HG03135 (cell line): ENCODE data around the gene ZBTB4.

Experiments used
- ATAC-seq: cut with Tn5 transposase; IDR thresholded peaks from one replicate; pipeline ENCODE4 v1.9.1; 2021; ENCODE audit warnings: mild to moderate bottlenecking, moderate library complexity; ENCODE audit not compliant: unreplicated experiment

ZBTB4 gene

GRCh38 chr17:7441266-7441665 is 38.2 kb downstream of the ZBTB4 start:
- ATAC-seq, result no peak

GRCh38 chr17:7440834-7441195 is 38.6 kb downstream of the ZBTB4 start:
- no peak for ATAC-seq

GRCh38 chr17:7440113-7440833 is 39.2 kb downstream of the ZBTB4 start:
- no peak for ATAC-seq

- ATAC-seq, result no peak
These were observed 39.8 kb downstream of the ZBTB4 start, which contains the start of gene FGF11 for GRCh38 chr17:7439462-7440112. TSS of gene FGF11 (plus strand) at chr17:7439512. CDS start at chr17:7439621, 109 bp downstream.

GRCh38 chr17:7438656-7439460 is 40.6 kb downstream of the ZBTB4 start:
- ATAC-seq, result no peak

GRCh38 chr17:7437950-7438614 is 41.3 kb downstream of the ZBTB4 start:
- no peak for ATAC-seq

- ATAC-seq, result no peak
These were observed 42.0 kb downstream of the ZBTB4 start for GRCh38 chr17:7437369-7437863.

- no peak for ATAC-seq
These were observed 42.7 kb downstream of the ZBTB4 start for GRCh38 chr17:7436556-7437368.

GRCh38 chr17:7435676-7436555 is 43.5 kb downstream of the ZBTB4 start:
- peak; percentile 23 for ATAC-seq

- no peak for ATAC-seq
These were observed 47.1 kb downstream of the ZBTB4 start for GRCh38 chr17:7432296-7432695.

GRCh38 chr17:7431231-7431630 is 48.2 kb downstream of the ZBTB4 start:
- ATAC-seq, result no peak

- no peak for ATAC-seq
These were observed 49.7 kb downstream of the ZBTB4 start for GRCh38 chr17:7429722-7430121.

GRCh38 chr17:7428557-7428956 is 50.9 kb downstream of the ZBTB4 start, which contains the start of gene SPEM3:
TSS of gene SPEM3 (plus strand) at chr17:7428857. CDS start at chr17:7428903, 46 bp downstream.
- ATAC-seq, result no peak

- ATAC-seq, result no peak
These were observed 51.9 kb downstream of the ZBTB4 start for GRCh38 chr17:7427549-7427948.

- no peak for ATAC-seq
These were observed 52.4 kb downstream of the ZBTB4 start for GRCh38 chr17:7426896-7427489.

- ATAC-seq, result no peak
These were observed 53.1 kb downstream of the ZBTB4 start for GRCh38 chr17:7426203-7426863.

GRCh38 chr17:7425756-7426155 is 53.7 kb downstream of the ZBTB4 start:
- no peak for ATAC-seq

- no peak for ATAC-seq
These were observed 54.1 kb downstream of the ZBTB4 start, which contains the start of gene SPEM2 for GRCh38 chr17:7425316-7425715. TSS of gene SPEM2 (plus strand) at chr17:7425616. CDS start at chr17:7425689, 73 bp downstream.
